Renal pelvis (tissue), 12 donors: ENCODE measurements around the gene KDM5B. TPM values are rescaled to one million over a fixed set of nuclear protein-coding genes. Genes with fewer than 3 reads are reported as not detected.

Experiments used
- DNase-seq: peaks from one replicate; pipeline ENCODE4 v3.0.0-alpha.2; 2013
- long read RNA-seq, 16 experiments: transcript quantifications; one replicate each; lab custom pipeline, GENCODE V29; 2026
- polyA plus RNA-seq, 3 donors: library from polyadenylated mRNA; unstranded; fragments of 120-200 nt; gene quantifications; one replicate each; pipeline ENCODE4 v1.2.1, GENCODE V29; 2013; ENCODE audit not compliant: insufficient read length in 3 of 3

KDM5B gene
- polyA plus RNA-seq, result 100 to 1,000 TPM in 1 of 3 donors, 10 to 100 TPM in 2; 90.6 to 107 (median 97.8) TPM
- long read RNA-seq, donor 1, transcript KDM5B-229 (1 exons, 3,141 nt), result major isoform, 13 of 23 reads
- long read RNA-seq, donor 1, transcript KDM5B-224 (5 exons, 3,691 nt), result minor isoform, 5 of 23 reads
- long read RNA-seq, donor 1, partial matches to known transcripts, result 0 of 23 reads
- long read RNA-seq, donor 1, other reads (novel, unspliced or antisense), result 0 of 23 reads
- long read RNA-seq, donor 2, full-length matches to known transcripts, result 26 of 41 reads
- long read RNA-seq, donor 2, partial matches to known transcripts, result 15 of 41 reads
- long read RNA-seq, donor 2, other reads (novel, unspliced or antisense), result 0 of 41 reads
- long read RNA-seq, donor 3, transcript KDM5B-224 (5 exons, 3,691 nt), result minor isoform, 7 of 31 reads
- long read RNA-seq, donor 3, transcript KDM5B-229 (1 exons, 3,141 nt), result major isoform, 21 of 31 reads
- long read RNA-seq, donor 3, partial matches to known transcripts, result 0 of 31 reads
- long read RNA-seq, donor 3, other reads (novel, unspliced or antisense), result 0 of 31 reads
- long read RNA-seq, donor 4, full-length matches to known transcripts, result 21 of 21 reads
- long read RNA-seq, donor 4, partial matches to known transcripts, result 0 of 21 reads
- long read RNA-seq, donor 4, other reads (novel, unspliced or antisense), result 0 of 21 reads
- long read RNA-seq, donor 5, full-length matches to known transcripts, result 14 of 14 reads
- long read RNA-seq, donor 5, partial matches to known transcripts, result 0 of 14 reads
- long read RNA-seq, donor 5, other reads (novel, unspliced or antisense), result 0 of 14 reads
- long read RNA-seq, donor 6, full-length matches to known transcripts, result 27 of 49 reads
- long read RNA-seq, donor 6, partial matches to known transcripts, result 22 of 49 reads
- long read RNA-seq, donor 6, other reads (novel, unspliced or antisense), result 0 of 49 reads
- long read RNA-seq, donor 7, full-length matches to known transcripts, result 28 of 28 reads
- long read RNA-seq, donor 7, partial matches to known transcripts, result 0 of 28 reads
- long read RNA-seq, donor 7, other reads (novel, unspliced or antisense), result 0 of 28 reads
- long read RNA-seq, donor 8, transcript KDM5B-224 (5 exons, 3,691 nt), result minor isoform, 7 of 21 reads
- long read RNA-seq, donor 8, transcript KDM5B-229 (1 exons, 3,141 nt), result major isoform, 11 of 21 reads
- long read RNA-seq, donor 8, partial matches to known transcripts, result 0 of 21 reads
- long read RNA-seq, donor 8, other reads (novel, unspliced or antisense), result 0 of 21 reads
- long read RNA-seq, donor 9, full-length matches to known transcripts, result 36 of 41 reads
- long read RNA-seq, donor 9, partial matches to known transcripts, result 5 of 41 reads
- long read RNA-seq, donor 9, other reads (novel, unspliced or antisense), result 0 of 41 reads
- long read RNA-seq, donor 10, transcript KDM5B-224 (5 exons, 3,691 nt), result minor isoform, 7 of 36 reads
- long read RNA-seq, donor 10, transcript KDM5B-229 (1 exons, 3,141 nt), result major isoform, 19 of 36 reads
- long read RNA-seq, donor 10, partial matches to known transcripts, result 5 of 36 reads
- long read RNA-seq, donor 10, other reads (novel, unspliced or antisense), result 0 of 36 reads
- long read RNA-seq, donor 11, full-length matches to known transcripts, result 33 of 38 reads
- long read RNA-seq, donor 11, partial matches to known transcripts, result 5 of 38 reads
- long read RNA-seq, donor 11, other reads (novel, unspliced or antisense), result 0 of 38 reads
- long read RNA-seq, donor 12, full-length matches to known transcripts, result 44 of 66 reads
- long read RNA-seq, donor 12, partial matches to known transcripts, result 22 of 66 reads
- long read RNA-seq, donor 12, other reads (novel, unspliced or antisense), result 0 of 66 reads
- long read RNA-seq, donor 13, full-length matches to known transcripts, result 24 of 24 reads
- long read RNA-seq, donor 13, partial matches to known transcripts, result 0 of 24 reads
- long read RNA-seq, donor 13, other reads (novel, unspliced or antisense), result 0 of 24 reads
- long read RNA-seq, donor 14, result 0 reads
- long read RNA-seq, donor 15, full-length matches to known transcripts, result 24 of 38 reads
- long read RNA-seq, donor 15, partial matches to known transcripts, result 14 of 38 reads
- long read RNA-seq, donor 15, other reads (novel, unspliced or antisense), result 0 of 38 reads
- long read RNA-seq, donor 16, full-length matches to known transcripts, result 32 of 51 reads
- long read RNA-seq, donor 16, partial matches to known transcripts, result 19 of 51 reads
- long read RNA-seq, donor 16, other reads (novel, unspliced or antisense), result 0 of 51 reads

DNA sequence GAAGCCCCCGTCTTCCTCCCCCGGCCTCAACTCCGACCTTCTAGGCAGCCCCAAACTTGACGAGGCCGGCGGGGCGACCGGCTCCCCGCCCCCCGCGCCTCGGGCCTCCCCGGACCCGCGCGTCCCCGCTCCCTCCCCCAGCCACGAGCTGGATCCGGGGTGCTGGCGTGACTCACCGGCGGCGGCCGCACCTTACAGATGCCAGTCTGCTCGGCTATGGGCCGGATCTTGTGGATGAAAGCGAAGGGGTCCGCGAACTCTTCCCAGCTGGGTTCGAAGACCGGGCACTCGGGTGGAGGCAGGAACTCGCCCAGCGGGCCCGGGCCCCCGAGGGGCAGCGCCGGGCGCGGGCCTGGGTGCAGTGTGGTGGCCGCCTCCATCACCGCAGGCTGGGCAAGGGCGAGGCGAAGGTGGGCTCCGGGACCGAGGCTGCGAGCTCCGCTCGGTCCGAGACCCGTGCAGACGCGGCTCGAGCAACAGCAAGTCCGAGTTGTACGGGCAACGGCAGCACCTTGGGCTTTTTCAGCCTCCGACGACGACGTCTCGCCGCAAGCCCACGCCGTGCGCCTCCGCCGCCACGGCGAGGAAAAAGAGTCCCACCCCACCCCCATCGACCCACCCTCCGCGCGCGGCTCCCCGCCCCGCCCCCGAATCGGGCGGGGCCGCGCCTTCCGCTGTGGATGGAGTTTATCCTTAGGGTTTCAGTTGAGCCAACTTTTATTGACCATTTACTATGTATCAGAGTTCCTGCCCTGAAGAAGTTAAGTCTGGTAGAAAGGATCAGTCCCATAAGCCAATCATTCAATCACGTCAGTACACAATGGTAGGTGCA lies at the start of gene KDM5B:
Gene KDM5B, minus strand, starts transcription at position 496 of the 832 bp plus-strand sequence. Its CDS starts 116 bp downstream, at position 380.
- peak; percentile 65 for DNase-seq

DNA sequence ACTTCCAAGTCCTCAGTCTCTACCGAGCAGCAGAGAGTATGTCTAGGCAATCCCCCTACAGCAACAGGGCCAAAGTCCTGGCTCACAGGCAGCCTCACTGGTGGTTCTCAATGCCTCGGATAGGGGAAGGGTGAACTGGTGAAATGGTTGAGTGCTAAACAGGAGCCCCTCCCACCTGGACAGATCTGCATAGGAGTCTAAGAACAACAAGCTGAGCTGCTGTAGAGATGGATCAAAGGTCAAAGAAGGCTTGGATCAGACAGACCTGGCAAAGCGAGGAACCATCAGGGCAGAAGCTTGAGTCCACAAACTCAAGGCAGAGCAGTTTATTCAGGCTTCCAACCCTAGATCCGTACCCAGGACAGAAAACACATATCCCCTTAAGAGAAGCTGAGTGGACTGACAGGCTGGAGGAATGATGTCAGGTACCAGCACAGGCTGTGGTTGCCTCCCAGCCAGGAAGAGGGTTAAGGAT lies 49.0 kb upstream of the KDM5B start:
- DNase-seq, result no peak

DNA sequence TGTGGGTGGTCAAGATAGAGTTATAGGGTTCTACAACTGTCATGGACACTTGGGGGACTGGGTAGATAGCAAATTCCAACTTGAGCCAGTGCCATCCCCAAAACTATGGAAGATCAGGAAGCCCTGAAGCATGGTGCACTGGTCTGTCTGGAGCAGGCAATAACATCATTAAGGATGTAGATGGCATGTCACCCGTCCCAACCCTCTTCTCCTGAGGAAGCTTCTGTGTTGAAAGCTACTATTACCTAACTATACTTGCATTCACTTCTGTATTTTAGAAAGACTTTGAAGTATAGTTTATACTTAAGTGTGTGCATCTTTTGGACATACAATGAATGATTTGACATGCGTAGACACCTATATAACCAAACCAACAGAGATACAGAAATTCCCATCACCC lies 47.8 kb upstream of the KDM5B start:
- DNase-seq, result no peak

DNA sequence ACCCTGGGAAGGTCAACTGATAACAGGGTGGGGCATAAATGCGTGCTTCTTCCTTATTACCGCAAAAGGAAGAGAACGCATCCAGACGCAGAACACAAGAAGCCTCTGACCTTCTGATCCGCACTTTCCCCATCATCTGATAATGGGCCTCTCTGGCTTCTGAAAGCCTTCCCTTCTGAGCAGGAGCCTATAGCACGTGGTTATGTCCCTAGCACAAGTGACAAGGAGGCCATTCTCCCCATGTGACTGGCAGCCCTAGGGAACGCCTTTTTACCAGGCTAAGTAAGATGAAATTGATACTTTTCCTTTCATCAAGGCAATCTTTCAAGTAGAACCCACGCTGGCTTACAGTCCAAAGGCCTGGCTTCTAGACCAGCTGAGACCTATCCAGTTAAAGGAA lies 46.6 kb upstream of the KDM5B start:
- no peak for DNase-seq

DNA sequence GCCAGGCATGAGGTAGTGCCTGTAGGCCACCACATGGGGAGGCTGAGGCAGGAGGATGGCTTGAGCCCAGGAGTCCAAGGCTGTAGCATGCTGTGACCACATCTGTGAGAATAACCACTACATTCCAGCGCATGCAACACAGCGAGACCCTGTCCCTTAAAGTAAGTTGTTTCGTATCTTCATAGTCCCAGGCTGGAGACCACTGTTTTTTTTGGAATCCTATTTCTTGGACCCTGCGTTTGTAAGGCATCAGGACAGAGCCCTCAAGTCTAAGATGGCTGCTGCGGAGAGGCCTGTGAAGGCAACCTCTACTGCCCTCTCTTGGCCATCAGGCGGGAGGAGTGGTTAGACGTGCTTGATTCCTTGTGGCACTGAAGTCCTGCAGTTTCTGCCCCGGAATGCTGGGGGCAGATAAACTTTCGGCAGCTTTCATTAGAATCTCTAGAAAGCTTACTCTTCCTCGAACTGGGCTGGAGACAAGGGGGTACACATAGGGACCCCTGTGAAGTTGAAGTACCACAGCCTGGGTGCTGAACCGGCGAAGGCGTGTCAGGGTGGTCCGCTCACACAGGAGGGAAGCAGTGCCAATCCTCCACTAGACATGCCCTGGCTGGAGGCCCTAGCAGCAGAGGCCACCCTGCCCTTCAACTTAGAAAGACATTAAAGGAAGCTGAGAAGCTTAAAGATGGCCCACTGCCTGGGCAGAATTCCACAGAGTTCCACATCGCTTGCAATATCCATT lies 44.1 kb upstream of the KDM5B start:
- DNase-seq, result no peak

DNA sequence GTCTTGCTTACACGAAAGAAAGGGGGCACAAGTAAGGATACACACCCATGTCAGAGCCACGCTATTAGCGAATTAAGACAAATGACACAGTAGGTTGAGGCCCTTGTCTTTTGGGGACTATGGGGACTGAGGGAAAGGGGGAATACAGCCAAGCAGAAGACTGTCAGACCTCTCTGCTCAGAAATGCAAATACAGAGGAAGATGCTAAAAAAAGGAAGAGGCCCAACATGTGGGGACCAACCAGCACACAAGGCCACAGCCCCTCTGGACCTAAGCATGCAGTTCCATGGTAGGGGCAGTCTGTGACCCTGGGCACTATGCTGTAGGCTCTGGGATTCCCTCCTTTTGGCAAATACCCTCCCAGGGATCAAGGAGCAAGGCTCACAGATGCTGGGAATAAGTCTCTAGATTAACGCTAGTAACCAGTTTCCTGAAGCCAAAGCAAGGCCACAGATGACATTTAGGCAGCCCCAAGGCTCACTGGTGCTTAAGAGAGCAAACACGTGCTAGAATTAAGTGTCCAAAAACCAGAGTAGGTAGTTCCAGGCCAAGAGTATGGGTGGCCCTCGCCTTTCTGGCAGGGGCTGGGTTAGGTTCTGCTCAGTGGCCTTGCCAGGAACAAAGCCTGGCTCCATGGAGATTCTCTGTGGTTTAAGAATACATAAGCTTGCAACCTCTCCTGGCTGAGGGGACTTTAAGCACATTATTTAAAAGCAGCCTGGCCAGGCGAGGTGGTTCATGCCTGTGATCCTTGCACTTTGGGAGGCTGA lies 42.6 kb upstream of the KDM5B start:
- no peak for DNase-seq

DNA sequence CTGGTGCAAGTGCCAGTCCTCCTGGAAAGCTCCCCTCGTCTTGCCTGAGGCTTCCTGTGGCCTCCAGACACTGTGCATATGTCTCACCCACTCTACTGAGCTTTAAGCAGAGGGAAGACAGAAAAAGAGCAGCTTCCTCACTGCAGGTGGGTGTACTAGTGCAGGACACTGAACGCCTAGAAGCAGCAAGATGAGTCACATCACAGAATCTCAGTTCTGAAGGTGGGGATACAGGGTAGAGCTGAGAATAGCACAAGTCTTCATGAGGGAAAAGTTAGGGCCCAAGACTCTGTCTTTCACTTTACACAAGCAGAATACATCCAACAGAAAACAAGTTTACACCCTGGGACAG lies 39.9 kb upstream of the KDM5B start:
- DNase-seq, result no peak

DNA sequence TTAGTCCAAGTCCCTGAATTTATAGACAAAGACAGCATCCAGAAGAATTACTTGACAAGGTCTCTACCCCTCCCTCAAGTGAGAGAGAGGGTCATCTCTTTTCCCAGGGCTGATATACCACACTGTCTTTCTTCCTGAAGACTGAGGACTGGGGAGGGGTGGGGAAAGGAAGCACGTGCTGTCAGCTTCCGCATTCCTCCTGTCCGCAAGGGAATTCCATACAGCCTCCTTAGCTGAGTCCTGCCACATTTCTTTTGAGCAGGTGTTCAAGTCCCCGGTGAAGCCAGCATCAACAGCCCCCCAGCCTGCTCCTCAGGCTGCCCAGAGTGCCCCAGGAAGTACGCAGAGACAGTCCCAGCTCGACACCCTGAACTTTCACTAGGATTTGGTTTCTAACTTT lies 36.7 kb upstream of the KDM5B start:
- DNase-seq, result no peak

DNA sequence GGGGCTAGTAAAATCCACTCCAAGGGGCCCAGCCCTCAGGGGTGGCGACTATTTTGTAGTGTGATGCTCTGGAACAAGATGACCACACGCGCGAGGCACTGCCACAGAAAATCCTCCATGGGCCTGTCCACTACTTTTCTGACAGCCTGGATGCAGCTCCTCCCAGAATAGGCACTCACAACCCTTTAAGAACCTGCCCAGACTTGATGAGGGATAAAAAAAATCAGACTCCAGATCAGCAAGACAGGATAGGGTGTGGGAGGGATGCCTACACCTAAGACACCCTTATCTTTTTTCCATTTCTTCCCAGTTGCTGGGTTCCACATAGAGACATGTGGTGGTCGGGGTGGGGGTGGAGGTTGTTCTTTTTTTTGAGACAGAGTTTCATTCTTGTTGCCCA lies 36.0 kb upstream of the KDM5B start:
- no peak for DNase-seq

DNA sequence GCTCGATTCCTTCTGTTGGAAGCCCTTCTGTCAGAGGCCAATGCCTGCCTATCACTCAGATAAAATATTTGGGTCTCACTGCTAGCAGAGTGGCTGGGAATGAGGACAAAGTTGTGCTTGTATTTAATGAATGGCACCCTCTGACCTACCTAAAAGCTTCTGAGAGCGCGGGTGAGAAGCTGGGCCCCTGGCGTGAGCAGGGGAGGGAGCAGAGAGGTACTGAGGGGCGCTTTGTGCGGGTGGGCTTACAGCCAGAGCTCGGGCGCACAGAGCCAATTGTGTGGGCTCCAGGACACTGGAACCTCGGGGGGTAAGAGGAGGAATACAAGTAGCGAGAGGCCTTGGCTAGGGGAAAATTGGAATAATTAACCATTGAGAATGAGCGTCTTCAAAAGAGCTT lies 34.9 kb upstream of the KDM5B start:
- DNase-seq, result no peak

DNA sequence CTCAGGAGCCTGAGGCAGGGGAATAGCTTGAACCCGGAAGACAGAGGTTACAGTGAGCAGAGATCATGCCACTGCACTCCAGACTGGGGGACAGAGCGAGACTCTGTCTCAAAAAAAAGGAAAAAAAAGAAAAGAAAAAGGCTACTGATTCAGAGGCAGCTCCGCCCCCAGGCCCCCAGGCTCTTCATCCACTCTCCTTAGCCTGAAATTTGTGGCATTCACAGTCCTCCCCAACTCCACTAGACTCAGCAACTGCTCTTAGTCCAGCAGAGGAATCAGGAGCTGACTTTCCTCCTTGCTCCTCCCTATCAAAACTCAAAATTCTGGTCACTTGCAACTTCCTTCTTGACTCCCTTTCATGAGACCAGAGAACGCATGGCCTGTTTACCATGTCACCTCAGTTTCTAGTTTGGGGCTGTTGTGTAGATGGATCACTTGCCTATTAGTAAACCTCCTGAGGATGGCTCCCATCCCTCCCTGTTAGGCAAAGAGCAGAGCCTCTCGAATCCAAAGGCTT lies 29.6 kb upstream of the KDM5B start:
- DNase-seq, result no peak

DNA sequence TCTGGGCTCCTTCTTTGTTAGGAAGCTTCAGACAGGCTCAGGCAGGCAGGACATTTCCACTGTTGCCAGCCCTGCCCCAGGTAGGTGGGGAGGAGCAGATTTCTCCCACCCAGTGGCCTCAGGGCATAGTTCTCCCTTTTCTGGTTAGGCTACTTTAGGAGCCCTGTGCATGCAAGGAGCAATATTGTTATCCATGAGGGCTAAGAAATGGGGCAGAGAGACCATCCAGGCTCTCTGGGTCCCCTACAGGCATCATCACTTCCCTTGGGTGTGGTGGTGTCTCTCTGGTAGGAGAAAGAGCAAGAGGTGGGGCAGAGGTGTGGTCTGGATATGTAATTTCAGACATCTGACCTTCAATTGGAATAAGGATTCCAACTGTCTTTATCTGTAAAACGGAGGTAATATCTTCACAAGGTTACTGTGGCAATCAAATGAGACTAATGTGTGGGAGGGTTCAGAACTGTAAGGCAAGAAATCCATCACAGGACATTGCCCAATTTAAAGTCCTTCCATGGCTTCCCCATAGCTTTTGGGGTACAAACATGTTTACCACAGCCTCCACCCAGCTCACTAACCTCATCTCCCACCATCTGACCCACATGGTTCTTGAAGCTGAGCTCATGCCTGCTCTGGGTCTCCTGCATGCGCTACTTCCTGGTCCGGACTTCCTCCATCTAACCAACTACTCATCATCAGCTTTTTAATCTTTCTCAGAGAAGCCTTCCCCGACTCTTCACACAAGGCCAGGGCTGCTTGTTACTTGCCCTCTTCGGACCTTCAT lies 28.6 kb upstream of the KDM5B start:
- no peak for DNase-seq

DNA sequence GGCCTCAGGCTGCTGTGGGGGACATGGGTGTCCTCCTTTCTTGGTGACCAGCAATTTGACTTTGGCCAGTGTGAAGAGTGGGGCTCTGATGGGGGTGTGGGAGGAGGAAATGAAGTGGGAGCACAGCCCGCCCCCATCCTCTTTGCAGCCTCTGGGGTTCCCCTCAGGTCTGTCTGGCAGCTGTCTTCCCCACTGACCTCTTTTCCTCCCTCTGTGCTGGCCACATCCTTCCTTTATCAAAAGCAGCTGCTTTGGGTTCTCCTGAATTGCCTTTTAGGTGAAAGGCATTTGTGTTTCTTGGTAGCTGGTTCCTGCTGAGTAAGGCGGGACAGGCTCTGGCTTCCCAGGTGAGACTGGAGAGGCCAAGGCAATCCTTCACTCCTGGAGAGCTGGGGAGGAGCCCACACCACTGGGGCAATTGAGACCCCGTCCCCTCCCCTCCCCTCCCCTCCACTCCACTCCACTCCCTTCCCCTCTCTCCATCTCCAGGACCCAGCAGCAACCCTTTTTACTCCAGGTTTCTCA lies 27.4 kb upstream of the KDM5B start:
- no peak for DNase-seq

DNA sequence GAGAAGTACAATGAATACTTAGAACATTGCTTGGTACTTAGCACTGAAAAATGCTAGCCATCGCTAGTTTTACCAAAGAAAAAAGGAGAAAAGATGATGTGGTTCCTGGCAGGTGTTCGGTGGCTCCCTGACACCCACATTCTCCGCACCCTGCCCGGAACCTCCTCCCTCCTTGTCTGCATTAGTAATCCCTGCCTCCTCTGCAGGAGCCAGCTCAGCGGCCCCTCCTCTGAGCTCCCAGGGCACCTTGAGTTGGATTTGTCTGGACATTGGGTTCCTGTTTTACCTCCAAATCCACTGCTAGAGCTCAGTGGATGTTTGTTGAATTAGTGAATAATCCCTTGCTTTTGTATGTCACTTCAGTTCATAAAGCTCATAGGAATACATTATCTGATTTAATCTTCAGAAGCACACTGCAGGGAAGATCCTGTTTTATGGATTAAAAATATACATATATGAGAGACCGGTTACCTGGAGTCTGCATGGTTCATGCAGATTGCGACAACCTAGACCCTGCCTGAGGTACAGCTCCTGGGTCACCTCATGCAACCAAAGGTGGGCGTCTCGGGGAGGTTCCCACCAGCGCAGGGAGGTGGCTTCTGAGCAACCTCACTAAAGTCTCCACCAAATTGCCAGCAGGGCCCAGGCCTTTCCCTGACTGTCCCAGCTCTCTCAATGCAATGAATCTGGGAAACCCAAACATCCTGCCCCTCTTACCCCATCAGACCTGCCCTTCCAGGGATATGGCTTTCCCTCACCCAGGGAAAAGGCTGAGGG lies 26.7 kb upstream of the KDM5B start:
- no peak for DNase-seq

DNA sequence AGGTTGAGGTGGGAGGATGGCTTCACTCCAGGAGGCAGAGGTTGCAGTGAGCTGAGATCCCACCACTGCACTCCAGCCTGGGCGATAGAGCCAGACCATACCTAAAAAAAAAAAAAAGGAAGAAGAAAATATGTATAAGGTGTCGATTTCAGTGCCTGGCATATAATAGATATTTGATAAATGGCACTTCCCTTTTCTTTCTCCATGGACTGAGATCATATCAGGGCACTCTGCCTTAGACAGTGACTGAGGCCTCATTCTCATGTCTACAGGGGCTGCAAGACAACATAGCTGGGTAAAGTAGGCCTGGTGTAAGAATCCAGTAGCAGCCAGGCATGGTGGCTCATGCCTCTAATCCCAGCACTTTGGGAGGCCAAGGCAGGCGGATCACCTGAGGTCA lies 23.7 kb upstream of the KDM5B start:
- DNase-seq, result no peak
